Measurements from ENCODE around the gene SOX12. TPM values are rescaled to one million over a fixed set of nuclear protein-coding genes. Genes with fewer than 3 reads are reported as not detected.

Gene SOX12
- total RNA-seq, 1 experiment from 2014 or later = 40.4 TPM

DNA sequence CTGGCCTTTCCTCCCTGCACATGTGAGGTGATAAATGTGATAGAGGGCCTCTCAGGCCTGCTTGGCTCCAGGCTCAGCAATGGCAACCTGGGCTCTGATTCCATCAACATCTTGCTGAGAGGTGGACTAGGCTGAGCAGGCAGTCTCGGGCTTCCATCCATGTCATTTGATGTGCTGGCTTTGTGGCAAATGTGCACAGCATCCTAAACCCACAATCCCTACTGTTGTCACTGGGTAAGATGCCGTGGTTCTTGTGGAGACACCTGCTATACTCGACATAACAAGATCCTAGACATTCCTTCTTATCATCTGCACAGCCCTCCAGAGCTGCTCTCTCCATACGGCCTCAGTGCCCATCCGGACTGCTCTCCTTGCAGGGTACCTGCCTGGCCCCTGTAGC lies 30.8 kb upstream of the SOX12 start:
- Histone ChIP-seq H3K9me3 (ENCODE audit: control insufficient read depth in 1 of 2, insufficient read depth in 1 of 2, low read depth in 1 of 2, low read length in 2 of 2) (no peaks in the 10 kb centered on the region), H3K79me2 (ENCODE audit: insufficient read depth, low read length) (peaks cover 25% of the 10 kb centered on the region), H3K9me2 (ENCODE audit: insufficient read depth) (no peaks in the 10 kb centered on the region), H2AFZ (ENCODE audit: low read depth, low read length, poor library complexity, severe bottlenecking) (no peak overlapping the region), H3K4me3 (replicated peaks in 1 of 2; ENCODE audit: low read depth in 1 of 2, low read length in 2 of 2) (no peak overlapping the region), H4K20me1 (ENCODE audit: insufficient read depth) (peaks cover 2% of the 10 kb centered on the region; the same call in 1 of the 2 replicates), H3K36me3 (ENCODE audit: control insufficient read depth in 1 of 2, insufficient read depth in 2 of 2, low read length in 2 of 2) (peaks cover 0 to 6% of the 10 kb centered on the region in 2 experiments; a peak in 1 of 4 replicates), H3K9ac (ENCODE audit: low read length) (no peak overlapping the region), H3K27ac (ENCODE audit: low read depth, low read length) (no peak overlapping the region), H3K4me1 (ENCODE audit: control insufficient read depth in 1 of 2, insufficient read depth in 2 of 2, low read length in 2 of 2) (peaks cover 18 to 44% of the 10 kb centered on the region in 2 experiments), H3K4me2 (ENCODE audit: low read length) (no peak overlapping the region), H3K27me3 (ENCODE audit: insufficient read depth, low read length) (no peaks in the 10 kb centered on the region)
- BruUV-seq (replicated peaks) = no TSS peak
- CTCF ChIA-PET = no interaction called here
- TF ChIP-seq ZNF274 (IDR thresholded peaks at IDR 0.05; ENCODE audit: low read depth, low read length) (no peak), EZH2phosphoT487 (IDR thresholded peaks at IDR 0.05; ENCODE audit: borderline replicate concordance) (no peak), CBX3 (IDR thresholded peaks at IDR 0.05; ENCODE audit: low read depth) (no peak), POLR2A (IDR thresholded peaks at IDR 0.05; ENCODE audit: borderline replicate concordance, extremely low read depth, insufficient read depth, insufficient read length) (no peak), MAX (IDR thresholded peaks at IDR 0.05) (no peak), POLR2AphosphoS5 (IDR thresholded peaks at IDR 0.05; ENCODE audit: low read depth, low read length) (no peak), FOSL1 (IDR thresholded peaks at IDR 0.05; ENCODE audit: low read depth) (no peak), EGR1 (IDR thresholded peaks at IDR 0.05; ENCODE audit: low read depth) (no peak), TCF7L2 (IDR thresholded peaks at IDR 0.05; ENCODE audit: borderline replicate concordance, extremely low read depth, insufficient read depth, insufficient read length) (no peak), RAD21 (IDR thresholded peaks at IDR 0.05; ENCODE audit: low read depth) (no peak)
- TF ChIP-seq, protein P1, sequence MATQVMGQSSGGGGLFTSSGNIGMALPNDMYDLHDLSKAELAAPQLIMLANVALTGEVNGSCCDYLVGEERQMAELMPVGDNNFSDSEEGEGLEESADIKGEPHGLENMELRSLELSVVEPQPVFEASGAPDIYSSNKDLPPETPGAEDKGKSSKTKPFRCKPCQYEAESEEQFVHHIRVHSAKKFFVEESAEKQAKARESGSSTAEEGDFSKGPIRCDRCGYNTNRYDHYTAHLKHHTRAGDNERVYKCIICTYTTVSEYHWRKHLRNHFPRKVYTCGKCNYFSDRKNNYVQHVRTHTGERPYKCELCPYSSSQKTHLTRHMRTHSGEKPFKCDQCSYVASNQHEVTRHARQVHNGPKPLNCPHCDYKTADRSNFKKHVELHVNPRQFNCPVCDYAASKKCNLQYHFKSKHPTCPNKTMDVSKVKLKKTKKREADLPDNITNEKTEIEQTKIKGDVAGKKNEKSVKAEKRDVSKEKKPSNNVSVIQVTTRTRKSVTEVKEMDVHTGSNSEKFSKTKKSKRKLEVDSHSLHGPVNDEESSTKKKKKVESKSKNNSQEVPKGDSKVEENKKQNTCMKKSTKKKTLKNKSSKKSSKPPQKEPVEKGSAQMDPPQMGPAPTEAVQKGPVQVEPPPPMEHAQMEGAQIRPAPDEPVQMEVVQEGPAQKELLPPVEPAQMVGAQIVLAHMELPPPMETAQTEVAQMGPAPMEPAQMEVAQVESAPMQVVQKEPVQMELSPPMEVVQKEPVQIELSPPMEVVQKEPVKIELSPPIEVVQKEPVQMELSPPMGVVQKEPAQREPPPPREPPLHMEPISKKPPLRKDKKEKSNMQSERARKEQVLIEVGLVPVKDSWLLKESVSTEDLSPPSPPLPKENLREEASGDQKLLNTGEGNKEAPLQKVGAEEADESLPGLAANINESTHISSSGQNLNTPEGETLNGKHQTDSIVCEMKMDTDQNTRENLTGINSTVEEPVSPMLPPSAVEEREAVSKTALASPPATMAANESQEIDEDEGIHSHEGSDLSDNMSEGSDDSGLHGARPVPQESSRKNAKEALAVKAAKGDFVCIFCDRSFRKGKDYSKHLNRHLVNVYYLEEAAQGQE (IDR thresholded peaks at IDR 0.05; ENCODE audit: low read depth) = no peak
- TF ChIP-seq, protein P2, sequence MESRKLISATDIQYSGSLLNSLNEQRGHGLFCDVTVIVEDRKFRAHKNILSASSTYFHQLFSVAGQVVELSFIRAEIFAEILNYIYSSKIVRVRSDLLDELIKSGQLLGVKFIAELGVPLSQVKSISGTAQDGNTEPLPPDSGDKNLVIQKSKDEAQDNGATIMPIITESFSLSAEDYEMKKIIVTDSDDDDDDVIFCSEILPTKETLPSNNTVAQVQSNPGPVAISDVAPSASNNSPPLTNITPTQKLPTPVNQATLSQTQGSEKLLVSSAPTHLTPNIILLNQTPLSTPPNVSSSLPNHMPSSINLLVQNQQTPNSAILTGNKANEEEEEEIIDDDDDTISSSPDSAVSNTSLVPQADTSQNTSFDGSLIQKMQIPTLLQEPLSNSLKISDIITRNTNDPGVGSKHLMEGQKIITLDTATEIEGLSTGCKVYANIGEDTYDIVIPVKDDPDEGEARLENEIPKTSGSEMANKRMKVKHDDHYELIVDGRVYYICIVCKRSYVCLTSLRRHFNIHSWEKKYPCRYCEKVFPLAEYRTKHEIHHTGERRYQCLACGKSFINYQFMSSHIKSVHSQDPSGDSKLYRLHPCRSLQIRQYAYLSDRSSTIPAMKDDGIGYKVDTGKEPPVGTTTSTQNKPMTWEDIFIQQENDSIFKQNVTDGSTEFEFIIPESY (IDR thresholded peaks at IDR 0.05; ENCODE audit: extremely low read depth, insufficient replicate concordance, low read length) = no peak
- TF ChIP-seq, protein P3, sequence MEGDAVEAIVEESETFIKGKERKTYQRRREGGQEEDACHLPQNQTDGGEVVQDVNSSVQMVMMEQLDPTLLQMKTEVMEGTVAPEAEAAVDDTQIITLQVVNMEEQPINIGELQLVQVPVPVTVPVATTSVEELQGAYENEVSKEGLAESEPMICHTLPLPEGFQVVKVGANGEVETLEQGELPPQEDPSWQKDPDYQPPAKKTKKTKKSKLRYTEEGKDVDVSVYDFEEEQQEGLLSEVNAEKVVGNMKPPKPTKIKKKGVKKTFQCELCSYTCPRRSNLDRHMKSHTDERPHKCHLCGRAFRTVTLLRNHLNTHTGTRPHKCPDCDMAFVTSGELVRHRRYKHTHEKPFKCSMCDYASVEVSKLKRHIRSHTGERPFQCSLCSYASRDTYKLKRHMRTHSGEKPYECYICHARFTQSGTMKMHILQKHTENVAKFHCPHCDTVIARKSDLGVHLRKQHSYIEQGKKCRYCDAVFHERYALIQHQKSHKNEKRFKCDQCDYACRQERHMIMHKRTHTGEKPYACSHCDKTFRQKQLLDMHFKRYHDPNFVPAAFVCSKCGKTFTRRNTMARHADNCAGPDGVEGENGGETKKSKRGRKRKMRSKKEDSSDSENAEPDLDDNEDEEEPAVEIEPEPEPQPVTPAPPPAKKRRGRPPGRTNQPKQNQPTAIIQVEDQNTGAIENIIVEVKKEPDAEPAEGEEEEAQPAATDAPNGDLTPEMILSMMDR (IDR thresholded peaks at IDR 0.05 in 2 of 3, conservative IDR thresholded peaks at IDR 0.05 in 1 of 3; ENCODE audit: borderline replicate concordance in 1 of 3, insufficient read depth in 1 of 3, low read depth in 2 of 3, low read length in 2 of 3) = no peak
- ATAC-seq = no peak
- RAD21 ChIA-PET (ENCODE audit: low non-redundant PET in 1 of 2, low total read pairs in 2 of 2, uncharacterized antibody in 2 of 2, unreplicated experiment in 2 of 2) = no interaction called here
- intact Hi-C loops (cut with micrococcal nuclease) = no loop called here
- POLR2A ChIA-PET = no interaction called here
- no peak for DNase-seq (ENCODE audit: low read depth, low spot score)

Measured in HCT116 (cell line).